ENCODE data around the gene SAMD8.

Gene SAMD8

DNA sequence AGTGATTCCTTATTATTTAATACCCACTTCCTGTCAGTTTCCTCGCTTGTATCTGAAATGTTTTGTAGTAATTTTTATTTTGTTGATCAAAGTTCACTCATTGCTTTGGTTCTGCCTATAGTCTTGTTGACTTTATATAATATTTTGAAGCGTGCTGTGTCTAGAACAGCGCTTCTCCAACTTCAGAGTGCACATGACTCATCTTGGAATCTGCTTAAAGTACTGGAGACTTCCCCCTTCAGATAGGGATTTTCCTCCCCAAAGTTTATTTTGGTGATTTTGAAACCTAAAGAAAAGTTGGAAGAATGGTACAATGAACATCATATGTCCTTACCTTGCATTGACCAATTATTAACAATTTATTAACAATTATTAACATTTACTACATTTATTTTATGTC, 118.5 kb downstream of the SAMD8 start:
- DNase-seq, result no peak

DNA sequence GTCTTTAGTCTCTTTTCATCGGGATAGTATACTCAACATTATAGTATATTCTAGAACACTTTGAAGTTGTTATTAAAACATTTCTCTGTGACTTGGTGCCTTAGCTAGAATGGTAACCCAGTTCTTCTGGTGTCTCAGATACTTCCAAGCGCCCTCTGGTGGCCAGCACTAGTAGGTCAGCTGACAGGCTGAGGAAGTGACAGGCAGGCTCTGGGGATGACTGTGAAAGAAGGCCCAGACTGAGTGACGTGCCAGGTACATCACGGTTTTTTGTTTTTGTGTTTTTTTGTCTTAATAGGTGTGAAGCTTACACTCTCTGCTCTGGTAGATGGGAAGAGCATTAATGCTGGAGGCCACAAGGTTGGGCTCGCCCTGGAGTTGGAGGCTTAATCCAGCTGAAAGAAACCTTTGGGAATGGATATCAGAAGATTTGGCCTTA, 119.2 kb downstream of the SAMD8 start:
- DNase-seq, result peak; percentile 83
